ENCODE measurements around the gene ELP4. TPM values are rescaled to one million over a fixed set of nuclear protein-coding genes. Genes with fewer than 3 reads are reported as not detected.

ELP4 gene
- total RNA-seq, 4 donors from 2014 or later: 28.5 to 37.6 (median 32.3) TPM

DNA sequence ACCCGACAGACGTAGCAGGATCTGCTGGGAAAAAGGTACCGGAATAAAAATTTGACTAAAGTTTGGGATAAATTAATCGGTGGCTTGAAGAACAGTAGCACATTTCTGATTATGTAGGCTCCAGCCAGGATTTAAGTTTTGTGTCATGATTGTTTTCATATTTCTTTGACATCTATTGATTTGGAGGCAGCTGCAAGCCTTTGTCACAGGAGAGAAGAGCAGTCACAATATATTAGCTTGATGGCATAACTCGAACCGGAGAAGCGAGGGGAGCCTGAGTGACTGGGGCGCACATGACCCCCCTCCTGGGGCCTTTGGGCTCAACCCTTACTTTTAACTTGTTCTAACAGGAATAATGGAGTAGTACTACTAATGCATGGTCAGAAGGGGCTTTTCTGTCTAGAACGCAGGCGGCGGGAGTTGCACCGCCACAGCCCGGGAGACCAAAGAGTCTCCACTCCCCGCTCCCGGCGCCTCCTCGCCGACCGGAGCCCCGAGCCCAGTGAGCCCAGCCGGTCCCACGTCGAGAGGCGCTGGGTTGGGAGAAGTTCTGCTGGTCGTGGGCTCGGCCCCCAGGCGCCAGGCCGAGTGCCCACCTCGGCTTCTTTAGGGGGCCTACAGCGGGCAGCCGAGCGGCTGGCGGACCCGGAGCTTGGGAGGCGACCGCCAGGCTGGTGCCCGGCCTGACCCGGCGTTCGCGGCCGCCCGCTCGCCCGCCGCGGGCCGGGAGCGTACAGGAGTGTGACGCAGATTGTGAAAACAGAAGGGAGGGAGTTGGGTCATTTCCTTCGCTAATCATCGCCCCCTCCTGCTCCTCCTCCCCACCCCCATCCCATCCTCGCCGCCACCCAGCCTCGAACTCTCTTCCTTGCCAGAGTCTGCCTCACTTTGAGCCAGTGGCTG is 317.2 kb downstream of the ELP4 start:
- Histone ChIP-seq H3K36me3 (no peaks in the 10 kb centered on the region), H3K27me3 (peaks cover 100% of the 10 kb centered on the region), H3K9me3 (no peaks in the 10 kb centered on the region), H3K27ac (no peak overlapping the region), H3K4me1 (peaks cover 23% of the 10 kb centered on the region), H3K4me3 (no peak overlapping the region)
- TF ChIP-seq POLR2AphosphoS5 (IDR thresholded peaks at IDR 0.05): no peak
- TF ChIP-seq POLR2A (IDR thresholded peaks at IDR 0.05): no peak
- TF ChIP-seq, protein P1, sequence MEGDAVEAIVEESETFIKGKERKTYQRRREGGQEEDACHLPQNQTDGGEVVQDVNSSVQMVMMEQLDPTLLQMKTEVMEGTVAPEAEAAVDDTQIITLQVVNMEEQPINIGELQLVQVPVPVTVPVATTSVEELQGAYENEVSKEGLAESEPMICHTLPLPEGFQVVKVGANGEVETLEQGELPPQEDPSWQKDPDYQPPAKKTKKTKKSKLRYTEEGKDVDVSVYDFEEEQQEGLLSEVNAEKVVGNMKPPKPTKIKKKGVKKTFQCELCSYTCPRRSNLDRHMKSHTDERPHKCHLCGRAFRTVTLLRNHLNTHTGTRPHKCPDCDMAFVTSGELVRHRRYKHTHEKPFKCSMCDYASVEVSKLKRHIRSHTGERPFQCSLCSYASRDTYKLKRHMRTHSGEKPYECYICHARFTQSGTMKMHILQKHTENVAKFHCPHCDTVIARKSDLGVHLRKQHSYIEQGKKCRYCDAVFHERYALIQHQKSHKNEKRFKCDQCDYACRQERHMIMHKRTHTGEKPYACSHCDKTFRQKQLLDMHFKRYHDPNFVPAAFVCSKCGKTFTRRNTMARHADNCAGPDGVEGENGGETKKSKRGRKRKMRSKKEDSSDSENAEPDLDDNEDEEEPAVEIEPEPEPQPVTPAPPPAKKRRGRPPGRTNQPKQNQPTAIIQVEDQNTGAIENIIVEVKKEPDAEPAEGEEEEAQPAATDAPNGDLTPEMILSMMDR (IDR thresholded peaks at IDR 0.05): no peak
- TF ChIP-seq EP300 (IDR thresholded peaks at IDR 0.05): no peak
- no peak for DNase-seq (ENCODE audit: low spot score in 2 of 2)
- 7% methylated on average over 53 of the region's 55 CpGs for WGBS

DNA sequence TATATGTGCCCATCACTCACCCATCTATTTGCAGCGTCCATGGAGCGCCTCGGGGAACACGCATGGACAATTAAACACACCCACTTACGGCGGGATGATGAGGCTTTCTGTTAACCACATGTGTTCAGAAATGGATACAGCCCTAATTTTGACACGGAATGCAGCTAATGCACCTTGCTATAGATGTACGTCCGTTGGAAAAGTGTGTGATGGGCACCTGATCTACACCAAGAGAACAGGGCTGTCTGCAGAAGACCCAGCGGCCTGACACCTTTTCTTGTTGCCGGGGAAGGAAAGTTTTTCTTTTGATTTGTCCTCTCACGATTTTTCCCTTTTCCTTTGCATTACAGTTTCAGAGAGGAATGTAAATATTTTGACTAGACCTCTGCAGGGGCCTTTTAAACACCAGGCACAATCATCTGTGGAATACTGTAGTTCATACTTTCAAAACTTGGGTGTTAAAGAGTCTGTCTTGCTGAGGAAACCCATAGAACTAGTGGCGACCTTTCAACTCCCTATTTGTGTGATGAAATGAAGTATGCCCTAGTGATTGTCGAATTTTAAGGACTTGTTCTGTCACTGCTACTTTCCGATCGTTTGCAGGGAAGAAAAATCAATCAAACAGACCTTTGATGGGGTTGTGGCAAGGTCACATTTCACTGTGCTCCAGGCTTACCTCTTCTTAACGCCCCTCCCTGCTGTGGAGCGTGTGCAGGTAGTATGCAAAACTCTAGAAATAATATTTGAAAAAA is 318.1 kb downstream of the ELP4 start:
- no peaks in the 10 kb centered on the region for H3K9me3 ChIP-seq
- 10% methylated on average over 16 of the region's 18 CpGs for WGBS
- peaks cover 23% of the 10 kb centered on the region for H3K4me1 ChIP-seq
- TF ChIP-seq POLR2A (IDR thresholded peaks at IDR 0.05): no peak
- TF ChIP-seq POLR2AphosphoS5 (IDR thresholded peaks at IDR 0.05): no peak
- TF ChIP-seq, protein P1 (IDR thresholded peaks at IDR 0.05): no peak
- no peak for TF ChIP-seq EP300 (IDR thresholded peaks at IDR 0.05)
- no peak overlapping the region for H3K4me3 ChIP-seq
- no peak for DNase-seq (ENCODE audit: low spot score in 2 of 2)
- no peaks in the 10 kb centered on the region for H3K36me3 ChIP-seq
- peaks cover 100% of the 10 kb centered on the region for H3K27me3 ChIP-seq
- no peak overlapping the region for H3K27ac ChIP-seq

DNA sequence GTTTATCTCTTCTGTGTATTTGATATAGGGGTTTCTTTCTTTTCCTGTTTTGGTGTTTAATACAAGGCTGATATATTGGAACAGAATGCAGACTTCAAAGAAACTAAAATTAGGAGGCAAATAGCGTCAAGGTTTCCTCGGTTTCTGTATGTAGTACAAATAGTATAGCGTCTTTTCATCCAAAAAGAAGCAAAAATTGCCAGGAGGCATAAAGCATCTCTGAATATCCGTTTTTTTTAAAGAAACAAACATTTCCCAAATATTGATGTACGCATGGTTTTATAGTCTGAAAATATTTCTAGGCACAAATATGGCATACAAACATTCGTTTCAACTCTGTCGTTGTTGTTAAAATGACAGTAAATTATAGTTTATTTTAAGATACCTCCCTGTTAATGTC is 318.6 kb downstream of the ELP4 start:
- 32% methylated on average over 7 of the region's 7 CpGs for WGBS
- TF ChIP-seq POLR2A (IDR thresholded peaks at IDR 0.05): no peak
- TF ChIP-seq, protein P1 (IDR thresholded peaks at IDR 0.05): no peak
- no peak for TF ChIP-seq POLR2AphosphoS5 (IDR thresholded peaks at IDR 0.05)
- no peak for TF ChIP-seq EP300 (IDR thresholded peaks at IDR 0.05)
- Histone ChIP-seq H3K9me3 (no peaks in the 10 kb centered on the region), H3K4me1 (peaks cover 23% of the 10 kb centered on the region), H3K36me3 (no peaks in the 10 kb centered on the region), H3K27me3 (peaks cover 99% of the 10 kb centered on the region), H3K27ac (no peak overlapping the region), H3K4me3 (no peak overlapping the region)
- DNase-seq (ENCODE audit: low spot score in 2 of 2): no peak

DNA sequence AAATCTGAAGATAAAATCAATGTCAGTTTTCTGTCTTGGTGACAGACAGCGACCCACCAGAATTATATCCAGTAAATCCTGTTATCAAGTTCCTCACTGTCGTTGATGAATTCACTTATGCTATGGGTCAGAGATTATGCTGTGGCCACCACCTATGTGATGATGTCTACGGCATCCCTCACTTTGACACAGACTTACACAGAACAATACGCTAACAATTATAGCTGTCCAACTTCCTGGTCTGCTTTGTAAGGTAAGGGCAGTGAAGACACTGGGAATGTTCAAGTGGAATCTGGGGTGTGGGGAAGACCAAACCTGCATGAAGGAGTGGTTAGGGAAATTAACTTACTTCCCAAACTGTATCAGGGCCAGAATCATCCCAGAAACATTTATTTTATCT is 320.8 kb downstream of the ELP4 start:
- TF ChIP-seq, protein P1 (IDR thresholded peaks at IDR 0.05): no peak
- TF ChIP-seq POLR2A (IDR thresholded peaks at IDR 0.05) (no peak), POLR2AphosphoS5 (IDR thresholded peaks at IDR 0.05) (no peak), EP300 (IDR thresholded peaks at IDR 0.05) (no peak)
- no peak for DNase-seq (ENCODE audit: low spot score in 2 of 2)
- Histone ChIP-seq H3K4me1 (peaks cover 16% of the 10 kb centered on the region), H3K27me3 (peaks cover 96% of the 10 kb centered on the region), H3K27ac (no peak overlapping the region), H3K9me3 (no peaks in the 10 kb centered on the region), H3K4me3 (no peak overlapping the region), H3K36me3 (no peaks in the 10 kb centered on the region)
- WGBS: 83% methylated on average over 4 of the region's 4 CpGs

DNA sequence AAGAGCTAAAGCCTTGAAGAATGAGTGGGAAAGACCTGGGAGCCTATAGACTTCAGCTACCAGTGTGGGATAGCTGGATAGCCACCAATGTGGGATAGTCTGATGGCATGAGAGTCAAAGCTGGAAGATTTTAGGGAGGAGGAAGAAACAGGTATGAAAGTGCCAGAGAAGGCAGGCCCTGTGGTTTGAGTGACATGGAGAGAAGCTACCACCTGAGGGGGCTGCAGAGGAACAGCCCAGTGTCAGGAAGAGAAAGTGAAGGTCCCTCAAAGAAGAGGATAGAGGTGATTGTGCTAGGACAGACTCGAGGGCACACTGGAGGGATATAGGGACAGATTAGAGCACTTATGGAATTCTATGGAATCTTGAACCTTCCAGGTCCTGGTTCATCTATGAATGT is 324.7 kb downstream of the ELP4 start:
- Histone ChIP-seq H3K27me3 (peaks cover 92% of the 10 kb centered on the region), H3K36me3 (no peaks in the 10 kb centered on the region), H3K27ac (no peak overlapping the region), H3K9me3 (no peaks in the 10 kb centered on the region), H3K4me1 (no peaks in the 10 kb centered on the region), H3K4me3 (no peak overlapping the region)
- no peak for TF ChIP-seq POLR2A (IDR thresholded peaks at IDR 0.05)
- TF ChIP-seq POLR2AphosphoS5 (IDR thresholded peaks at IDR 0.05): no peak
- TF ChIP-seq EP300 (IDR thresholded peaks at IDR 0.05): no peak
- TF ChIP-seq, protein P1 (IDR thresholded peaks at IDR 0.05): no peak
- no peak for DNase-seq (ENCODE audit: low spot score in 2 of 2)
- 38% methylated on average over 1 of the region's 1 CpG for WGBS
